ENCODE measurements around the gene ANKRD28.

Gene ANKRD28

GRCh38 chr3:15726043-15726442 is 71.7 kb downstream of the ANKRD28 start:
- DNase-seq (ENCODE audit: low read depth in 2 of 3, low spot score in 1 of 3) = no peak

DNA sequence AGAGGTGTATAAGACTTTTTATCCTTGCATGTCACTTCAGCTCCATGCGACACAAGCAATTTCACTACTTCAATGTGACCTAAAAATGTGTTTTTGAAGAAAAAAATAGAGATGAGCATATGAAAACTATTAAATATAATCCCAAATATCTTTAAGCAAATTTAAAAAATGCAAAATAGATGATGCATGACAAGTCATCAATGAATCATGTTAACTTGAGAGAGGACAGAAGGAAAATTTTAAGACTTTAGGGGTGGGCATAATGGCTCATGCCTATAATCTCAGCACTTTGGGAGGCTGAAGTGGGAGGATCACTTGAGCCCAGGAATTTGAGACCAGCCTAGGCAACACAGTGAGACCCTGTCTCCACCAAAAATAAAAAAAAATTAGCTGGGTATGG is 73.3 kb downstream of the ANKRD28 start:
- no peak for DNase-seq (ENCODE audit: low read depth in 2 of 3, low spot score in 1 of 3)

DNA sequence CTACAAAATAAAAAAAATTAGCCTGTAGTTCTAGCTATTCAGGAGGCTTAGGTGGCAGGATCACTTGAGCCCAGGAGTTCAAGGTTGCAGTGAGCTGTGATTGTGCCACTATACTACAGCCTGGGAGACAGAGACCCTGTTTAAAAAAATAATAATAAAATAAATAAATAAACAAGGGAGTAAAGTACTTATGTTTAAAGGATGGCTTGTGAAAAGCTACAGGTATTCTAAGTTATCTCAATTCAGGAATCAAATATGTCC is 74.2 kb downstream of the ANKRD28 start:
- no peak for DNase-seq (ENCODE audit: low read depth in 2 of 3, low spot score in 1 of 3)

DNA sequence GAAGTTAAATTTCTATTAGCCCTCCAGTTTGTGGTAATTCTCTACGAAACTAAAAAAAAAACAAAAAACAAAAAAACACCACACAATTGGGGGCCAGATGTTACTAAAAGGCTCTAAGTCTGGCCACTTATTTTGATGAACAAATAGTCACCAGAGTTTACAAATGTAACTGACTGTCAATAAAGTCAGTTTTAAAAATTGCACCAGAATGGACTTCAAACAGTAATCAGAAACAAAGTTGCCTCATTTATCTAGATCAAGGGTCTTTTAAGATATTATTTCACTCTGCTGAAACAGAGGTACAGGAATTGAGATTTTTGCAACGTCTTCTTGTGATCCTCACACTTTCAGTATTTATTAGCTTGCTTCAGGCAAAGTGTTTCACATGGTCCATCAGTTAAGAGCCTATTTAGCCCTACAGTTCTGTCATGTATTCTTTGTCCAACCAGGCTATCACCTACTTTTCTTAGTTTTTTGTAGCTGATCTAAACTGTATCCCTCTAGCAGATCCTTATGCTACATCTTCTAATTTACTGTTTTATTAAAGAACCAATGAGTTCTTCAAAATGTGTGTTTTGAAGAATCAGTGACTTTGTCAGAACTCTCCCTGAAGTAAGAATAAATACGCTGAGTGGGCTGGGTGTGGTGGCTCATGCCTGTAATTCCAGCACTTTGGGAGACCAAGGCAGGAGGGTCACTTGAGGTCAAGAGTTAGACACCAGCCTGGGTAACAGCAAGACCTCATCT is 74.7 kb downstream of the ANKRD28 start:
- no peak for DNase-seq (ENCODE audit: low read depth in 2 of 3, low spot score in 1 of 3)

GRCh38 chr3:15716178-15716577 is 81.6 kb downstream of the ANKRD28 start:
- DNase-seq (ENCODE audit: low read depth in 2 of 3, low spot score in 1 of 3) = no peak

DNA sequence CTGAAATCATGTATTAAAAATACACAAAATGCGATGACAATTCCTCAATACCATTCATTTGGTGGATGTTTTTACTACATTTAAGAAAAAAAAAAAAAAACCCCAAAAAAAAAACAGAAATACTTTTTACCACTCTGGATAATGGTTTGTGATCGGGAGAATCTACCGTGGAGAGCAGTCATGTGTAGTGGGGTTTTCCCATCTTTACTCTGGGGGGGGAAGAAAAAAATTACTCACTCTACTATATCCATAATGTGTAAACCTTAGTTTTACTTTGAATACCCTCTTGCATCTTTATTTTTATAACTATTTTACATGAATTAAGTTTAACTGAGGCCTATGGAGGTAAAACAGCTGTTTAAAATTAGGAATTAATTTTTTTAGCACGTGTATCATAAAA is 83.3 kb downstream of the ANKRD28 start:
- DNase-seq (ENCODE audit: low read depth in 2 of 3, low spot score in 1 of 3) = no peak

GRCh38 chr3:15713364-15713763 is 84.4 kb downstream of the ANKRD28 start:
- DNase-seq (ENCODE audit: low read depth in 2 of 3, low spot score in 1 of 3) = no peak

DNA sequence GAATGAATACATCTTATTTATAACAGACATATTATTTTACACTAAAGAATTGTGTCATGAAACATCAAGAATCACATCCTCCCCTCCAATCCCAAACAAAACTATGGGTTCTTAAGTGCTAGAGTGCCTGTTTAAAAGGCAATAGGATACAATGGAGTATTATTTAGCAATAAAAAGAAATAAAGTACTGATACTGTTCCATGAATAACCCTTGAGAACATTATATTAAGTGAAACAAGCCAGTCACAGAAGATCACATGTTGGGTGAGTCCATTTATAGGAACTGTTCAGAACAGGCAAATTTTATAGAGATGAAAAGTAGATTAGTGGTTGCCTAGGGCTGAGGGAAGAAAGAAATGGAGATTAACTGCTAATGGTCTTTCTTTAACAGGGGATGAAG is 86.5 kb downstream of the ANKRD28 start:
- no peak for DNase-seq (ENCODE audit: low read depth in 2 of 3, low spot score in 1 of 3)

GRCh38 chr3:15708882-15709677 is 88.7 kb downstream of the ANKRD28 start:
- DNase-seq (ENCODE audit: low read depth in 2 of 3, low spot score in 1 of 3) = no peak

DNA sequence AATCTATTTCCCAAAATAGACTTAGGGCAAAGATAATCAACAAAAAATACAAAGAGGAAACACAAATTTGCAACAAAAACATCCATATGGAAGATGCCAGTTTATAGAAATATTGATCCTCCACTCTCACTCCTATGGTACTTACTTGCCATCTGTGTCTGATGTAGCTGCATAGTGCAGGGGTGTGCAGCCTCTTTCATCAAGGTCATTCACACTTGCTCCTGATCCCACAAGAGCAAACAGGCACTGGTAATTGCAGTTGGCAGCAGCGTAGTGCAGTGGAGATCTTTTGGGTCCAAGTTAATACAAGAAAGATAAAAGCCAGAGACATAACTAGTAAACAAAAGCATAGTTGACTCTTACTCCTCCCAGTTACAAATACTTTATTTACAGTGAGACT is 90.0 kb downstream of the ANKRD28 start:
- no peak for DNase-seq (ENCODE audit: low read depth in 2 of 3, low spot score in 1 of 3)

DNA sequence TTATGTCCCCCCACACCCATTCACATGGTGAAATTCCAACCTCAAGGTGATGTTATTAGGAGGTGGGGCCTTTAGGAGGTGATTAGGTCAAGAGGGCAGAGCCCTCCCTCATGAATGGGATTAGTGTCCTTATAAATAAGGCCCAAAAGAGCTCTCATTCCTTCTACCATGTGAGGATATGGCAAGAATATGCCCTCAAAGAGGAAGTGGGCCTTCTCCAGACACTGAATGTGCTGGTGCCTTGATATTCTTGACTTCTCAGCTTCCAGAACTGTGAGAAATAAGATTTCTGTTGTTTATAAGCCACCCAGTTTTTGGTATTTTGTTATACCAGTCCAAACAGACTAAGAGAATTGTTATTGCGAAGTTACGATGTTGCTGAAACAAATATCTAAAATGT is 94.4 kb downstream of the ANKRD28 start:
- DNase-seq (ENCODE audit: low read depth in 2 of 3, low spot score in 1 of 3) = no peak

DNA sequence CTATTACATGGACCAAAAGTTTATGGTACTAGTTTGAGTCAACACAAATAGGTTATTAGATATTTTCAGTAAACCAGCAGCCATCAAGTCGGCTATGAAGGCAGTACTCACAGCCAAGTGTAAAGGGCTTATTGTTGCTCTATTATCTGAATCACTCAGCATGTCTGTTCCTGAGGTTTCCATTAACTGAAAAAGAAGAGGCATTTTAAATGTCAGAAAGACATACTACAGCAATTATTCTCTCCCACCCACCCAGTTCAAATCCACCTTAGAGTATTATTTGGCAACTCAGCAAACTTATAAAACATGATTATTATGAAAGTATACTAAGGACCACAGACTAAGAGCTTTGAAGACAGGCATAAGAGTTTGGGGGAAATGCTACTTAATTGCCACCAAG is 103.2 kb downstream of the ANKRD28 start:
- DNase-seq (ENCODE audit: low read depth in 2 of 3, low spot score in 1 of 3) = no peak

DNA sequence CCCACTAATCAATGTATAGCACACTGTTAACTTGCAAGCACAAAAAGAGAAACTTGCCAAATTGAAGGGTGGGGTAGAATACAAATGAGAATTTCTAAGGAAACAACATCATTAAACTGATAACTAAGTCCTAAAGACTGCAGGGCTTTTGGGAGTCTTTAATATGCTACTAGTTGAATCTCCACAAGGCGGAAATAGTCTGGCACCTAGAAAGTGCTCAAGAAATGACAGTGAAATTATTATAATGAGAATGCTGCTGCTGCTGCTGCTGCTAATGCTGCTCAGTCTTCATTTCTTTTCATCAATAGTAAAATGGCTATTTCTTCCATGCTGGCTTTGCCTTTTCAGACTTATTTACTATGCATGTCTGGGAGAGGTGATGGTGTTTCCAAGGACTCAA is 104.4 kb downstream of the ANKRD28 start:
- DNase-seq (ENCODE audit: low read depth in 2 of 3, low spot score in 1 of 3) = no peak

GRCh38 chr3:15690748-15691147 is 107.0 kb downstream of the ANKRD28 start:
- no peak for DNase-seq (ENCODE audit: low read depth in 2 of 3, low spot score in 1 of 3)

DNA sequence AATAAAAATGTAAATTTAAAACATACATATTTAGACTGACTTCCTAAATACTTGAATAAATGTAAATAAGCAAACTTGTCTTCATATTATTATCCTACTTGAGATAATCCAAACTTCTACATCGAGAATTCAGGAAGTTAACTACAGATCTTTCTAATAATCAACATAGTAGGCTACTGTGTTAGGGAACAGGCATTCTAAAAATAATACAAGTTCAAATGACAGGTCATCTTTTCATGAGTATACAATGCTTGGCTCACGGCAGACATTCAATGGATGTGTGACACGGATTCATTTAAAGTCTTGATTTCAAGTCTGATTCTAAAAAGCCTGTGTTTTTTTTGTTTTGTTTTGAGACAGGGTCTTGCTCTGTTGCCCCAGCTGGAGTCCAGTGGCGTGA is 107.5 kb downstream of the ANKRD28 start:
- DNase-seq (ENCODE audit: low read depth in 2 of 3, low spot score in 1 of 3) = no peak

DNA sequence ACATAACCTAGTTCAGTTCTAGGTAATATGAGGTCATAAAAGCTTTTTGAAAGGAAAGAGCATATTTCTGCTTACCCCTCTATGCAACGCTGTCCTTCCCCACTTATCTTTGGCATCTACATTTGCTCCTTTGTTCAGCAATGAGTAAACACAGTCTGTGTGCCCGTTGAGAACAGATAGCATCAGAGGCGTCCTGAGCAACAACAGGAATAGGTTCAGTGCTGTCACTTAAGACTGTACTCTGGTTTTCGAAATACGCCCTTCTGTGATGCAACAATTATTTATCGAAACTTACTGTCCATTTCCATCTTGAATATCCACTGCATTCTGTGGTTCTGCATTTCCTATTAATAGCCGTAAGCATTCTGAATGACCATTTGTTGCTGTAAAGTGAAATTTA is 111.9 kb downstream of the ANKRD28 start:
- DNase-seq (ENCODE audit: low read depth in 2 of 3, low spot score in 1 of 3) = no peak

DNA sequence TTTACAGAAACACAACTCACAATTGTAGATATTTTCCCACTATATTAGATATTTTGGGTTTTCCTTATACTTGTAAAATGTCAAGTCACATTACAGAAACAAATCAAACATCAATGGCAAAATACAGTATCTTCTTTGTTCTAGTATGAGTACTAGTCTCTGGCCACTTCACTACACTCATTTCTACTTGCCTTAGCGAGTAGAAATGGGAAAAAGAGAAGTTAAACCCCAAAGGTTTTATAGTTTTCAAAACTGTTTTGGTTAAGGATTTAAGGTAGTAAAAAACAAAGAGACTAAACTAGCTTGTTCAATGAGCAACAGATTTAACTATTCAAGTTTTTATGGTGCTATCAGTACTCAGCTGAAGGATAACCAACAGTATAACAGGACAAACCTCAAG is 114.5 kb downstream of the ANKRD28 start:
- DNase-seq (ENCODE audit: low read depth in 2 of 3, low spot score in 1 of 3) = no peak

- no peak for DNase-seq (ENCODE audit: low read depth in 2 of 3, low spot score in 1 of 3)
These were observed 115.1 kb downstream of the ANKRD28 start for GRCh38 chr3:15682561-15683185.

DNA sequence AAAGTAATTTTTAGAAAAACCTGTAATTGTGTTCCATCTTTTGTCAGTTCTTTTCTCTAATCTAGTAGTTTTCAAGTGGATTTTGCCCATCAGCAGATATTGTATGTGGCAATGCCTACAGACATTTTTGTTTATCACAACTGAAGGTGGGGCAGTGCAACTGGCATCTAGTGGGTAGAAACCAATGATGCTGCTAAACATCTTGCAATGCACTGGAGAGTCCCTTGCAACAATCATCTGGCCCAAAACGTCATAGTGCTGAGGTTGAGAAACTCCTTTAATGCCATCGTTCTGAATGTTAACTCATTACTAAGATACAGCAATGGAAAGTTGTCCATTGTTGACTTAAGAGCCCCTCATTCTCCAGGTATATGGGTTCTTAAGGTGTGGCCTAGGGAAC is 116.1 kb downstream of the ANKRD28 start:
- DNase-seq (ENCODE audit: low read depth in 2 of 3, low spot score in 1 of 3) = no peak

DNA sequence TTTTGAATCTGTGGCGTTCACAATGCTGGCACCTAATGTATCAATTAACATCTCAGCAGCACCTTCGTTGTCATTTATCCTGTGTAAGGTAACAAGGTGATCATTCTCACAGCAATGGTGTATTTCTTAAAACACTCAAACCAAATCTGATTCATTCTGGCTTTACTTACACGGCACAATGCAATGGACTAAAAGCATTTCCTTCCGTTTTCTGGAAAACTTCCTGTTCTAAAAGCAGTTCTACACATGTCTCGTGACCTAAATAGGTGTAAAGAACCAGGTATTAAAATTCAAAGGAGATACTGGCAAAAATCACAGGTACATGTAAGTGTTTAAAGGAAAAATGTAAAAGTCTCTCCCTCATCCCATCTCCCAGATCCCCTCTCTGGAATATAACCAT is 118.5 kb downstream of the ANKRD28 start:
- no peak for DNase-seq (ENCODE audit: low read depth in 2 of 3, low spot score in 1 of 3)

DNA sequence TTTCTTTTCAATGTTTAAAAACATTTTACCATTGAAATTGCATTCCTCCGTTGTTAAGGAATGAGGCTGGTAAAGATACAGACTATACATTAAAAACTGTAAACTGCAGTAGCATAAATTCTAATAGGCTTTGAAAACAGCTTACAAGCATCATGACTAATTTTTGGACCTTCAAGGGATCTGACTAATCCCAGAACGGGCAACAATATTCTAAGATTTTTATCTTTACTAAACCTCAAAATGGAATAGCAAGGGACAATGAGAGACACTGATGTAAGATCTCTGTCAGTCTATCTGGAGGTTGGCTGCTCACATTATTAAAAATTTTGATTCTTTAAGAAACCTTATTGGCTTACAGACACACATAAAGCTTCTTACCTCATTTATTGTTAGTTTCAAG is 121.5 kb downstream of the ANKRD28 start:
- no peak for DNase-seq (ENCODE audit: low read depth in 2 of 3, low spot score in 1 of 3)

- DNase-seq (ENCODE audit: low read depth in 2 of 3, low spot score in 1 of 3) = no peak
These were observed 124.2 kb downstream of the ANKRD28 start for GRCh38 chr3:15673536-15673935.

GRCh38 chr3:15667484-15667883 is 130.3 kb downstream of the ANKRD28 start:
- DNase-seq (ENCODE audit: low read depth in 2 of 3, low spot score in 1 of 3) = peak in 1 of 3 donors; percentile 3

Data from stimulated activated CD4-positive, alpha-beta T cell treated with anti-CD3 and anti-CD28 coated beads, Interleukin-12 subunit alpha, Interleukin-12 subunit beta, amount 100 ng/mL, for 48 hours (primary cell).